BJ (cell line): ENCODE results near the gene PRKX. TPM values are rescaled to one million over a fixed set of nuclear protein-coding genes. Genes with fewer than 3 reads are reported as not detected.
"Not testable (repeated sequence)": the region's sequence is repeated elsewhere in the genome, so short reads cannot be mapped to it uniquely, and the experiment has no call there.

Source experiments
- CTCF ChIA-PET: fragments of 350-600 bp; formaldehyde crosslinking; extraction: SDS; loops from one replicate; lab custom pipeline; 2021; ENCODE audit warnings: antibody characterized with exemption, inconsistent platforms; lab: Yijun Ruan, JAX
- POLR2A ChIA-PET: fragments of 300-600 bp; sonication (Branson Sonifier 250); formaldehyde crosslinking; extraction: SDS; loops from one replicate; lab custom pipeline; 2021; ENCODE audit warnings: antibody characterized with exemption; lab: Charles Lee
- DNase-seq: peaks from one replicate; pipeline ENCODE4 v3.0.0-alpha.2; 2011; ENCODE audit warnings: low read depth
- H3K27me3 ChIP-seq: 2 replicates; pipeline ENCODE4 v1.6.0; 2011; ENCODE audit warnings: low read length; ENCODE audit not compliant: control insufficient read depth, insufficient read depth
- H3K36me3 ChIP-seq: 2 replicates; pipeline ENCODE4 v1.5.1; 2011; ENCODE audit warnings: low read length; ENCODE audit not compliant: control insufficient read depth, insufficient read depth
- H3K4me3 ChIP-seq: 2 replicates; pipeline ENCODE4 v1.5.1; 2011; ENCODE audit warnings: low read depth, mild to moderate bottlenecking, control low read depth, low read length
- CTCF ChIP-seq: IDR thresholded peaks from 2 replicates; pipeline ENCODE4 v1.5.1; 2011; ENCODE audit warnings: low read depth, mild to moderate bottlenecking, control low read depth, inconsistent platforms, low read length, moderate library complexity; ENCODE audit not compliant: insufficient read depth
- polyA plus RNA-seq: library from polyadenylated mRNA; depleted of rRNA; stranded (reverse); fragments of >200 nt; gene quantifications from 2 replicates; pipeline ENCODE4 v1.2.3, GENCODE V29; 2011

The PRKX gene
- polyA plus RNA-seq, 1 experiment, result 6.5 TPM

GRCh38 chrX:3738509-3738908 lies 25.1 kb upstream of the PRKX start:
- CTCF ChIA-PET, result no interaction called here
- no peaks in the 10 kb centered on the region for H3K36me3 ChIP-seq
- no peak for TF ChIP-seq CTCF
- no peaks in the 10 kb centered on the region for H3K27me3 ChIP-seq
- POLR2A ChIA-PET, result no interaction called here
- DNase-seq, result no peak
- no peak overlapping the region for H3K4me3 ChIP-seq

- H3K36me3 ChIP-seq, DNase-seq, H3K27me3 ChIP-seq, POLR2A ChIA-PET, H3K4me3 ChIP-seq: not testable (repeated sequence)
- CTCF ChIA-PET, result interaction anchor here (0.7 kb wide), 1 partner anchor 315 kb away, joined by 3 read pairs; no protein-coding TSS in a partner anchor
These were observed 23.1 kb upstream of the PRKX start for GRCh38 chrX:3736536-3736935.

- POLR2A ChIA-PET, H3K4me3 ChIP-seq, H3K36me3 ChIP-seq, CTCF ChIA-PET, DNase-seq, H3K27me3 ChIP-seq: not testable (repeated sequence)
These were observed 22.4 kb upstream of the PRKX start for GRCh38 chrX:3735891-3736290.

- DNase-seq, H3K36me3 ChIP-seq, H3K4me3 ChIP-seq, CTCF ChIA-PET, H3K27me3 ChIP-seq, POLR2A ChIA-PET: not testable (repeated sequence)
These were observed 21.0 kb upstream of the PRKX start for GRCh38 chrX:3734456-3734855.

GRCh38 chrX:3733043-3733430 lies 19.6 kb upstream of the PRKX start:
- no peak overlapping the region for H3K4me3 ChIP-seq
- DNase-seq, result no peak
- H3K27me3 ChIP-seq, result no peaks in the 10 kb centered on the region
- CTCF ChIA-PET, result no interaction called here
- no peak for TF ChIP-seq CTCF
- POLR2A ChIA-PET, result no interaction called here
- H3K36me3 ChIP-seq, result no peaks in the 10 kb centered on the region

GRCh38 chrX:3732326-3733042 lies 19.0 kb upstream of the PRKX start:
- H3K27me3 ChIP-seq, H3K4me3 ChIP-seq, H3K36me3 ChIP-seq, POLR2A ChIA-PET, DNase-seq: not testable (repeated sequence)
- CTCF ChIA-PET, result interaction anchor here (0.6 kb wide), 1 partner anchor 24 kb away, joined by 4 read pairs; no protein-coding TSS in a partner anchor

- DNase-seq, result no peak
- TF ChIP-seq CTCF, result no peak
- CTCF ChIA-PET, result no interaction called here
- POLR2A ChIA-PET, result no interaction called here
- Histone ChIP-seq H3K27me3 (no peaks in the 10 kb centered on the region), H3K36me3 (no peaks in the 10 kb centered on the region), H3K4me3 (no peak overlapping the region)
These were observed 15.0 kb upstream of the PRKX start for GRCh38 chrX:3728454-3728853.

- H3K4me3 ChIP-seq, POLR2A ChIA-PET, CTCF ChIA-PET, DNase-seq, H3K36me3 ChIP-seq, H3K27me3 ChIP-seq: not testable (repeated sequence)
These were observed 10.0 kb upstream of the PRKX start for GRCh38 chrX:3723460-3723859.
